Activated CD8-positive, alpha-beta memory T cell treated with anti-CD3 and anti-CD28 coated beads for 48 hours (primary cell): ENCODE measurements around the gene SBF2.
"Not testable (repeated sequence)": the region's sequence is repeated elsewhere in the genome, so short reads cannot be mapped to it uniquely, and the experiment has no call there.

Experiments used
- DNase-seq, 3 experiments: peaks; one replicate each; pipeline ENCODE4 v3.0.0-alpha.2; 2020; ENCODE audit warnings: low read depth in 2 of 3, low spot score in 2 of 3

SBF2 gene

GRCh38 chr11:10268746-10269488 is 25.1 kb downstream of the SBF2 start:
- DNase-seq, result no peak

- no peak for DNase-seq
These were observed 26.2 kb downstream of the SBF2 start for GRCh38 chr11:10267821-10268220.

- no peak for DNase-seq
These were observed 28.1 kb downstream of the SBF2 start for GRCh38 chr11:10265936-10266335.

- not testable (repeated sequence) for DNase-seq
These were observed 29.3 kb downstream of the SBF2 start for GRCh38 chr11:10264716-10265115.

- DNase-seq, result no peak
These were observed 30.1 kb downstream of the SBF2 start for GRCh38 chr11:10263929-10264328.

GRCh38 chr11:10261821-10262220 is 32.2 kb downstream of the SBF2 start:
- no peak for DNase-seq

GRCh38 chr11:10257478-10257877 is 36.5 kb downstream of the SBF2 start:
- DNase-seq, result no peak

- DNase-seq, result no peak
These were observed 38.5 kb downstream of the SBF2 start for GRCh38 chr11:10255388-10256125.

- DNase-seq, result not testable (repeated sequence)
These were observed 44.4 kb downstream of the SBF2 start for GRCh38 chr11:10249448-10250131.

- DNase-seq, result no peak
These were observed 47.0 kb downstream of the SBF2 start for GRCh38 chr11:10247011-10247410.

- no peak for DNase-seq
These were observed 50.0 kb downstream of the SBF2 start for GRCh38 chr11:10243896-10244575.

GRCh38 chr11:10236840-10237239 is 57.2 kb downstream of the SBF2 start:
- DNase-seq, result no peak

- DNase-seq, result no peak
These were observed 60.4 kb downstream of the SBF2 start for GRCh38 chr11:10233581-10233980.

- DNase-seq, result no peak
These were observed 61.3 kb downstream of the SBF2 start for GRCh38 chr11:10232756-10233155.

GRCh38 chr11:10231803-10232202 is 62.2 kb downstream of the SBF2 start:
- not testable (repeated sequence) for DNase-seq

- no peak for DNase-seq
These were observed 68.5 kb downstream of the SBF2 start for GRCh38 chr11:10225553-10225952.

- no peak for DNase-seq
These were observed 71.6 kb downstream of the SBF2 start for GRCh38 chr11:10222399-10222798.

GRCh38 chr11:10221342-10221741 is 72.7 kb downstream of the SBF2 start:
- DNase-seq, result no peak

- DNase-seq, result no peak
These were observed 82.5 kb downstream of the SBF2 start for GRCh38 chr11:10211470-10211869.

- no peak for DNase-seq
These were observed 84.7 kb downstream of the SBF2 start for GRCh38 chr11:10209326-10209725.

GRCh38 chr11:10208131-10208575 is 85.9 kb downstream of the SBF2 start:
- DNase-seq, result no peak
